Astrocyte of the spinal cord (primary cell): Measurements from ENCODE around the gene ABCG8.

Source experiments
- DNase-seq: peaks from one replicate; pipeline ENCODE4 v3.0.0; 2011; ENCODE audit warnings: low read depth, low spot score
- H3K4me3 ChIP-seq: 2 replicates; pipeline ENCODE4 v1.5.1; 2011; ENCODE audit warnings: low read depth, mild to moderate bottlenecking, low read length, moderate library complexity
- in situ Hi-C: cut with HindIII; loops from 2 replicates; pipeline ENCODE4 v1.10.0; 2017; ENCODE audit warnings: low sequenced_read_pairs
- TF ChIP-seq, protein P1 (sequence below): IDR thresholded peaks from 2 replicates; pipeline ENCODE4 v1.5.1; 2012; ENCODE audit warnings: low read depth, mild to moderate bottlenecking, low read length, inconsistent platforms

ABCG8 gene

DNA sequence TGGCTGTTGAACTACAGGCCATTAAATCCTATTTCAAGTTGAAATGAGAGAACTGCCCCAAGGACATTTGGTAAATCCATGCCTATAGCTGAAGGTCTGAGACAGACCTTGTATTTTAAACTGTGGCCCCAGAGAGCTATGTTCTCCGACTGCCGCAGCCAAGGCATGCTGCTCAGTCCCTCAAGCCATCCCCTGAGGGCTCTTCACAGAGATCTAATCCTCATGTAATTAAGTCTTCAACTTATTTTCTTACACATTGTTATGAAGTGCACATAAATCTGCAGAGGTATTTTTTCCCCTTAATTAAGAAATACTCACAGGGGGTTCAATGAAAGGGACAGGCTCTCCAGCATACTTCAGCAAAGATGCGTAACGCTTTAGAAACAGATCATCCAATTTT lies 50.6 kb downstream of the ABCG8 start:
- TF ChIP-seq, protein P1, sequence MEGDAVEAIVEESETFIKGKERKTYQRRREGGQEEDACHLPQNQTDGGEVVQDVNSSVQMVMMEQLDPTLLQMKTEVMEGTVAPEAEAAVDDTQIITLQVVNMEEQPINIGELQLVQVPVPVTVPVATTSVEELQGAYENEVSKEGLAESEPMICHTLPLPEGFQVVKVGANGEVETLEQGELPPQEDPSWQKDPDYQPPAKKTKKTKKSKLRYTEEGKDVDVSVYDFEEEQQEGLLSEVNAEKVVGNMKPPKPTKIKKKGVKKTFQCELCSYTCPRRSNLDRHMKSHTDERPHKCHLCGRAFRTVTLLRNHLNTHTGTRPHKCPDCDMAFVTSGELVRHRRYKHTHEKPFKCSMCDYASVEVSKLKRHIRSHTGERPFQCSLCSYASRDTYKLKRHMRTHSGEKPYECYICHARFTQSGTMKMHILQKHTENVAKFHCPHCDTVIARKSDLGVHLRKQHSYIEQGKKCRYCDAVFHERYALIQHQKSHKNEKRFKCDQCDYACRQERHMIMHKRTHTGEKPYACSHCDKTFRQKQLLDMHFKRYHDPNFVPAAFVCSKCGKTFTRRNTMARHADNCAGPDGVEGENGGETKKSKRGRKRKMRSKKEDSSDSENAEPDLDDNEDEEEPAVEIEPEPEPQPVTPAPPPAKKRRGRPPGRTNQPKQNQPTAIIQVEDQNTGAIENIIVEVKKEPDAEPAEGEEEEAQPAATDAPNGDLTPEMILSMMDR: no peak
- DNase-seq: no peak
- in situ Hi-C loops: no loop called here
- H3K4me3 ChIP-seq: no peak overlapping the region

DNA sequence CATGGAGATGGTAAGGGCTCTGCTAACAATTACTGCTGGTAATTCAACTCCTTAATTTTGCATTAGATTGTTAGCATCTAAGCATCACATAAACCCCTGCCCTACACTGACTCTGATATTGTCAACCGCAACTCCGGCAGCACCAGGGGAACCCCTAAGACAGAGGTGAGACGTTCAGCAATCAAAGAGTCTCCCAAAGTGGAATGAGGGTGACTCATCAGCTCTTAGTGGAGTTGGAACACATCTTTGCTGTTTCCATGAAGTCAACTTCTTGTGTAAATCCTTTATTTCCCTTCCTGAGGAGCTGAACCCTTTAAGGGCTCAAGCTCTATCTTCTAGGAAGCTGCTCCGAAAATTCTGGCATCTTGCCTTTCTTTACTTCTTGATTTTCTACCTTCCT lies 52.1 kb downstream of the ABCG8 start:
- DNase-seq: peak; percentile 43
- in situ Hi-C loops: no loop called here
- H3K4me3 ChIP-seq: no peak overlapping the region
- TF ChIP-seq, protein P1: no peak

DNA sequence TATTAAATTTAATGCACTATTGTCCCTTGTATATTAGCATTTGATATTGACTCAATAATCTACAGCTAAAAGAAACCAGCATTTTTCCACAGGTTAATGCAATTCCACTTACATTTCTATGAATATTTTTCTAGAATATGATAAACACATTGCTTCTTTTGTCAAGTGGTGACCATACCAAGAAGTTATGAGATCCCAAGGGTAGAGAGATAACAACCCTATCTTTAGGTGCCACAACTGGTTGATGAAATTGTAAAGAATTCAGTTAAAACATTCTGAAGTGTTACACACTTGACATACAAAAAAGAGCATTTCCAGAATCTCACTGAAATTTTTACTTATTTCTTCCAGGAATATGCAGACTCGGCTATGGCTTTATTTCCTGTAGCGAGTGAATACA lies 56.0 kb downstream of the ABCG8 start:
- H3K4me3 ChIP-seq: no peak overlapping the region
- DNase-seq: no peak
- in situ Hi-C loops: no loop called here
- TF ChIP-seq, protein P1: no peak

DNA sequence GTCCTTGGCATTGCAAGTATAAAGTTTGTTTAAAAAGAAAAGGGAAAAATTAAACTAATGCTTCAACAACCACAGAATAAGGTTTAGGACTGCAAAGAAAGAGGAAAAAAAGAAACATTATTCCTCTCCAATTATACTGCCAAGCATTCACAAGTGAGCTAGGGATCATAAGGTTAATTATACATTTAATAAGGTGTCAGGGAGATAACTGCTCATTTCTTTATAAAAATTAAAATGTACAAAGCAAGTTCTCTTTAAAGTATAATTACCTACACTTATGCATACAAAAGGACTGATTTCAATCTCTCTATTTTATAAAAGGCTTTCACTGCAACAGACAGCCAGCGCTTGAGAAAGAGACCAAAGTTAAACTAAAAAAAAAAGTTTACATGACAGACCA lies 58.1 kb downstream of the ABCG8 start:
- in situ Hi-C loops: no loop called here
- no peak overlapping the region for H3K4me3 ChIP-seq
- no peak for DNase-seq
- TF ChIP-seq, protein P1: no peak

DNA sequence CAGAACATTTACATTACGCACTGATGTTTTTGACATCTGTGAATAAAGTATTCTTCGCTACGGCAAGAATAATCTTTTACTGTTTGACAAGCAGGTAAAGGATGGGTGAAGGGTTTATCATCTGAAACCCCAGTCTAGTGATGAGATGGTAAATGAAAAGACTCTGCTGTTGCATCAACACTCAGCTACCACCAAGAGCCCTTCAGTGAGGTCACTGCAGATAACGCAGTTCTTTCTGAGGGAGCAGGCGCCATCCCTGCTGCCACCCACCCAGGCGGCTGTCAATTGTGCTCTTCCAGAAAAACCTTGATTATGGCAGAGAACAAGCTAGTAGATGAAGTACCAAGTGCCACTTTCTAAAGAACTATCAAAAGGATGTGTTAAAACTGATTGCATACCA lies 58.7 kb downstream of the ABCG8 start:
- TF ChIP-seq, protein P1: no peak
- in situ Hi-C loops: no loop called here
- DNase-seq: no peak
- no peak overlapping the region for H3K4me3 ChIP-seq

DNA sequence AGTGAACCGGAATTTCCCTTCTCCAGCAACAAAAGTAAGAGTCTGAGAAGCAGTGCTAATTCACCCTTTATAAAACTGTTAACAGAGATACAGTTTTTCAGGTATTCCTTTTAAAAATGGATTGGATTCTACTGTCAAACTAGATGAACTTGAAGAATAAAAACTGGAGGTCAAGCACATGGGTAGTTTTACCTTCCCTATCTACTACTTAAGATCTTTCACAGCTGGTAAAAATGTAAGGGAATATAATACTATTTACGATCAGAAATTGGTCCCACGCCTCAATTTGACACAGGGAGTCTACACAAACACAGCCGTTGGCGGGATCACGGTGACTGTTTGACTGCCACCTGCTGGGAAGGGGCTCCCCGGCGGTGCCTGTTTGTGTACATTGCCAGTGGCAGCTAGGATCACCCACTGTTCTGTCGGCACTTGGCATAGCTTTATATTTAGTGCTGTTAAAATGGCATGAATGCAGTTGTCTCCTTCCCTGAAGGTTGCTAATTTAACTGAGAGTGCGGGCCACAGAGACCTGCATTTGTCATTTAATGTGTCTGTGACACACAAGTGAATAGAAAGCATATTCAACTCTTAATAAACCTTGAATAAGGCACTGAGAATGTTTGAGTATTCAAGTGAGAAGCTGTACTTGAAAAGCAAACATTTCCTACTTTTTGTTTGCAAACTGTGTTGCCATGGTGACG lies 59.5 kb downstream of the ABCG8 start:
- no peak overlapping the region for H3K4me3 ChIP-seq
- TF ChIP-seq, protein P1: peak; percentile 39
- peak; percentile 75 for DNase-seq
- in situ Hi-C loops: no loop called here
